Mucosa of gallbladder (tissue), 1 donor: ENCODE data around the gene FGR. TPM values are rescaled to one million over a fixed set of nuclear protein-coding genes. Genes with fewer than 3 reads are reported as not detected.

Source experiments
- DNase-seq: peaks from one replicate; pipeline ENCODE4 v3.0.0-alpha.2; 2020; ENCODE audit warnings: low spot score
- total RNA-seq: library from RNA; stranded (reverse); gene quantifications from one replicate; pipeline ENCODE4 v1.2.1, GENCODE V29; 2021
- donor health status: DM: no; HTN: no; CAD: no.

The FGR gene
- total RNA-seq, 1 donor from 2014 or later = 7.6 TPM

- no peak for DNase-seq
Observed at GRCh38 chr1:27600498-27601175, 34.3 kb downstream of the FGR start.

- DNase-seq = no peak
Observed at GRCh38 chr1:27599605-27600497, 35.1 kb downstream of the FGR start.

GRCh38 chr1:27598902-27599528 lies 36.0 kb downstream of the FGR start:
- no peak for DNase-seq

GRCh38 chr1:27598295-27598687 lies 36.7 kb downstream of the FGR start:
- DNase-seq = no peak

GRCh38 chr1:27597516-27598294 lies 37.3 kb downstream of the FGR start:
- no peak for DNase-seq

- no peak for DNase-seq
Observed at GRCh38 chr1:27596986-27597385, 38.0 kb downstream of the FGR start.

- no peak for DNase-seq
Observed at GRCh38 chr1:27596261-27596660, 38.7 kb downstream of the FGR start.

GRCh38 chr1:27595597-27595996 lies 39.4 kb downstream of the FGR start:
- DNase-seq = no peak

GRCh38 chr1:27594564-27595510 lies 40.1 kb downstream of the FGR start:
- DNase-seq = no peak

GRCh38 chr1:27593678-27594563 lies 41.1 kb downstream of the FGR start:
- DNase-seq = no peak

GRCh38 chr1:27592931-27593677 lies 41.9 kb downstream of the FGR start:
- DNase-seq = no peak

GRCh38 chr1:27592232-27592930 lies 42.6 kb downstream of the FGR start:
- no peak for DNase-seq

GRCh38 chr1:27591622-27592021 lies 43.4 kb downstream of the FGR start:
- DNase-seq = no peak

- DNase-seq = no peak
Observed at GRCh38 chr1:27590917-27591508, 44.0 kb downstream of the FGR start.

- DNase-seq = no peak
Observed at GRCh38 chr1:27589841-27590426, 45.1 kb downstream of the FGR start.

- no peak for DNase-seq
Observed at GRCh38 chr1:27589441-27589840, 45.5 kb downstream of the FGR start.
